GM21423 (cell line): ENCODE results near the gene TLR4.

Experiments
- ATAC-seq: cut with Tn5 transposase; IDR thresholded peaks from one replicate; pipeline ENCODE4 v1.9.1; 2021; ENCODE audit warnings: mild to moderate bottlenecking, moderate library complexity; ENCODE audit not compliant: unreplicated experiment

The TLR4 gene

DNA sequence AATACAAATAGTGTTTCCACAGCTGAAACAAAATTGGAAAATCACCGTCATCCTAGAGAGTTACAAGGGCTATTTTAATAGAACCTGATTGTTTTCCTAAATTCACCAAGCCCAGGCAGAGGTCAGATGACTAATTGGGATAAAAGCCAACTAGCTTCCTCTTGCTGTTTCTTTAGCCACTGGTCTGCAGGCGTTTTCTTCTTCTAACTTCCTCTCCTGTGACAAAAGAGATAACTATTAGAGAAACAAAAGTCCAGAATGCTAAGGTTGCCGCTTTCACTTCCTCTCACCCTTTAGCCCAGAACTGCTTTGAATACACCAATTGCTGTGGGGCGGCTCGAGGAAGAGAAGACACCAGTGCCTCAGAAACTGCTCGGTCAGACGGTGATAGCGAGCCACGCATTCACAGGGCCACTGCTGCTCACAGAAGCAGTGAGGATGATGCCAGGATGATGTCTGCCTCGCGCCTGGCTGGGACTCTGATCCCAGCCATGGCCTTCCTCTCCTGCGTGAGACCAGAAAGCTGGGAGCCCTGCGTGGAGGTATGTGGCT is at the start of gene TLR4:
TLR4 (plus strand) TSS at position 380 of the 552 bp plus-strand sequence; CDS start at position 450, 70 bp downstream.
- ATAC-seq: peak; percentile 99

DNA sequence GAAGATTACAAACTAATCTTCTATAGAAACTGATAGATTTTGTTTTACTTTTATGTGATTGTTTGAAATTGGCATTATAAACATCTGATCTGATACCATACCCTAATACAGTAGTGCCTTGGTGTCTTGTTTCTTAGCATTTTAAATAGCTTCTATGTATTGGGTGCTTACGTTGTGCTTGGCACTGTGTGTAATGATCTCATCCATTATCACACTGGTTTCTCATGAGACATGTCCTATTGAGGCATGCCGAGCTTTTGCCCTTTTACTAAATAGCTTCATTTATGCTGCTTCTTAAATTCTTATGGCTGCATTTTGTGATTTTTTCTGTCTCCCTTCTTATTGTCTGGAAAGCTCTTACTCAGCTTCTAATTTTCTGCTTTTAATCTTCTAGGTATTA is 48.2 kb upstream of the TLR4 start:
- ATAC-seq: no peak

GRCh38 chr9:117662651-117663050 is 41.6 kb upstream of the TLR4 start:
- no peak for ATAC-seq

DNA sequence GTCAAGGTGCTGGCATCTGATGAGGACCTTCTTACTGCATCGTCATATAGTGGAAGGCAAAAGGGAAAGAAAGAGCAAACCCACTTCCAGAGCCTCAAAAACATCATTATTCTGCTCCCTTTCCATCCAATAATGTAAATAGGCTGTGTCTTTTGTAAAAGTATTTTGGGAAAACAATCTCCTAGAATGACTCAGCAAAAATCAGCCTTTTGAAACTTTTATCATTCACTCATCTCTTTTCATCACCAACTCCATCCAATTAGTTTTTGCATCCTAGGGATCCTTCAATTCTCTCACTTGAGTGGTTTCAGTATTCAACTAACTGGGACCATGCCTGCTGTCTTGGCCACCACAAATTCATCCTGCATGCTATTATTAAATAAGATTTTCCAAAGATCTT is 39.8 kb upstream of the TLR4 start:
- ATAC-seq: no peak

- no peak for ATAC-seq
Measured at GRCh38 chr9:117665601-117666385, 38.4 kb upstream of the TLR4 start.

DNA sequence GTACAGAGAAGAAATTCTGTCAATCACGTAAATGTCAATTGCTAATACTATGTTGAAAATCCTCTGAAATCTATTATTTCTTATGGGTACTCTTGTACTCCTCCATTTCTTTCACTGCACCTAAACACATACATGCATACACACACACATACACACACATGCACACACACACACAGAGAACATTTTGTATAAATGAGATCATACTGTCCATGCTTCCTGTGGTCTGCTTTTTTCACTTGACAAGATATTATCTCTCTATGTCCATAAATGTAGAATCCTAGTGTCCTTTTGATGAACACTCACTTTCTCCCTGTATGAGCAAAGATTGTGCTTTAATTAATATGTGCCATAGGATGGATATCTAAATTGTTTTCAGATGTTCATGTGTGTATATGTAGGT is 32.7 kb upstream of the TLR4 start:
- ATAC-seq: no peak

DNA sequence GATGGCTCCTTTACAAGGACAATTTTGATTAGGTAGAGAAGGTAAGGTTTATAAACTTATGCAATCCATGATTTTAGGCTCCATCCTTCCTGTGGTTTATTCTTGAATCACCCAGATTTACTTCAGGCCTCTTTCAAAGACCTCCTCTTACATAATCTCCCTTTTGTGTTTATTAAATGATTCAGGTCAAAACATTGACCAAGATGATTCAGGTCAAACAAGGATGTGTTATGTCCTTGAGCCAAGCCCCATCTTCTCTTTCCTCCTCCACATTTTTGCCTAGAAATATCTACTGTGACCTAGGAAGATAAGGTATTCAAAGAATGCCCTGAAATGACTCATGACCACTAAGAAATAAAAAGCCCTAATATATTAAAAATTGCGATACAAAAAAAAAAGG is 31.8 kb upstream of the TLR4 start:
- no peak for ATAC-seq

GRCh38 chr9:117677572-117677971 is 26.6 kb upstream of the TLR4 start:
- no peak for ATAC-seq

- no peak for ATAC-seq
Measured at GRCh38 chr9:117678871-117679270, 25.3 kb upstream of the TLR4 start.

GRCh38 chr9:117679416-117679815 is 24.8 kb upstream of the TLR4 start:
- no peak for ATAC-seq

DNA sequence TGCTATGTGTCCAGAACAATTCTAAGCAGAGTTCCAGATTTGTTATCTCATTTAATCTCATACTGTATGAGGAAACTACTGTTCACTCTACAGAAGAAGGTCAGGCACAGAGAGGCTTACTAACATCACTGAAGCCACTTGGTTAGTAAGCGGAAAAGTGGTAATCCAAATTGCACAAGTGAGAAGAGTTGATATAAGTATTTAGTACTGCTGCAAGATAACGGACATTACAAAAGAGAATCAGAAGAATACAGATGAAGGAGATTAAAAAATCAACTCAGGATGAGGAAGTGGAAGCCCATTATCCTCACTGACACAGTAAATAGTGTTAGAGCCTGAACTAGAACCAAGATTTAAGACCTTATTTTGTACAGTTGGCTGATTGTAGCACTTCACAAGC is 22.3 kb upstream of the TLR4 start:
- no peak for ATAC-seq

GRCh38 chr9:117682955-117683710 is 21.1 kb upstream of the TLR4 start:
- peak; percentile 82 for ATAC-seq

- no peak for ATAC-seq
Measured at GRCh38 chr9:117687532-117687931, 16.7 kb upstream of the TLR4 start.

GRCh38 chr9:117691367-117691766 is 12.8 kb upstream of the TLR4 start:
- ATAC-seq: no peak

DNA sequence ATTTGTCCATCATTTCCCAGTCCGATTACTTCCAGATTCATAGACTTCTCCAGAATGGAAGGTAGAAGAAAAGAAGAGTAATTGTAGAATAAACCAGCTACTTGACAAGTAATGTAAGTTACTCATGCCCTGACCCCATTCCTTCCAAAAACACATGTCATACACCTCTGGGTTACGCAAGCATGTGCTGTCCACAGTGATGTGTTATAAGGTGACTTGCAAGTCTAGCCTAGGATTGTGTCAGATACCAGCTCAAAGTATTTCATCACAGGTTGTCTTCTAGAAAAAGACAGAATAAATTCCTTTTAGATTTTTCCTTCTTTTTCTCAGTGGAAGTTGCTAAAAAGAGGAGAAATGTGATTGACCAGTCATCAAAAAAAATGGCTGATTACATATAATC is 8.0 kb upstream of the TLR4 start:
- ATAC-seq: no peak

GRCh38 chr9:117697046-117697445 is 7.2 kb upstream of the TLR4 start:
- ATAC-seq: no peak

DNA sequence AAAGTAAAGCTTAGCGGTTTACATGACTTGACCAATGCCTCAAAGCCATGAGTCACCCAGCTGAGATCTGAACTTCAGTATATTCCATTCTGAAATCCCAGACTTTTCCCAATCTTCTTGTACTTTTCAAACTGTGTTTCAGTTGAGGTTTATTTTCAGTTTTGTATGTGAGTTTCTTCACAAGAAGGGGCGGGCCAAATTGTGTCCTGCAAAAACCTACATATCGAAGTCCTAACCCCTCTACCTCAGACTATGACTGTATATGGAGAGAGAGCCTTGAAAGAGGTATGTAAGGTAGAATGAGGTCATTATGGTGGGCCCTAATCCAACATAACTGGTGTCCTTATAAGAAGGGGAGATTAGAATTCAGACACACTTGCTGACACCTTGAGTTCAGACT is 666 bp upstream of the TLR4 start:
- ATAC-seq: no peak

- ATAC-seq: peak; percentile 3
Measured at GRCh38 chr9:117704597-117704996, 394 bp downstream of the TLR4 start.

GRCh38 chr9:117705386-117705785 is 1.2 kb downstream of the TLR4 start:
- no peak for ATAC-seq

GRCh38 chr9:117706421-117707116 is 2.4 kb downstream of the TLR4 start:
- no peak for ATAC-seq

- no peak for ATAC-seq
Measured at GRCh38 chr9:117707561-117707960, 3.4 kb downstream of the TLR4 start.
